ENCODE results near the gene SIRT3. TPM values are rescaled to one million over a fixed set of nuclear protein-coding genes. Genes with fewer than 3 reads are reported as not detected.
A peak's percentile ranks its signal among the peaks of the same experiment; 100 is the strongest.
"Not testable (repeated sequence)": the region's sequence is repeated elsewhere in the genome, so short reads cannot be mapped to it uniquely, and the experiment has no call there.

The SIRT3 gene
- total and polyA plus RNA-seq, 2 of the 4 experiments (the other 2 are of a cell fraction), result 5.4 to 18.6 TPM

- H4K20me1 ChIP-seq (ENCODE audit: insufficient read depth, low read length); H3K9me1 ChIP-seq (ENCODE audit: insufficient read depth, low read length); H2AK5ac ChIP-seq (ENCODE audit: low read depth, low read length); H3K27me3 ChIP-seq (ENCODE audit: control insufficient read depth, insufficient read depth, low read length); H2AFZ ChIP-seq (replicated peaks; ENCODE audit: low read length, poor library complexity); DNase-seq; H2BK5ac ChIP-seq (ENCODE audit: low read depth, low read length, poor library complexity, severe bottlenecking); H3K79me1 ChIP-seq (ENCODE audit: low read depth in 1 of 2, low read length in 2 of 2); H3K4me1 ChIP-seq (ENCODE audit: control insufficient read depth, insufficient read depth, low read length); intact Hi-C loops (cut with micrococcal nuclease); H3K9ac ChIP-seq (ENCODE audit: low read depth, low read length); POLR2A ChIA-PET (ENCODE audit: unreplicated experiment); H2BK20ac ChIP-seq (ENCODE audit: low read depth, low read length); H2AK9ac ChIP-seq (replicated peaks; ENCODE audit: low read depth, low read length, poor library complexity); H3K23ac ChIP-seq (ENCODE audit: low read depth, low read length); H4K91ac ChIP-seq (ENCODE audit: insufficient read depth, low read depth, low read length); CTCF ChIA-PET; H3K56ac ChIP-seq (ENCODE audit: extremely low read depth, insufficient read depth, low read length); H3K4ac ChIP-seq (ENCODE audit: low read depth, low read length); H3K27ac ChIP-seq (ENCODE audit: insufficient read depth, low read length); H3K14ac ChIP-seq (replicated peaks; ENCODE audit: low read depth, low read length); in situ Hi-C loops (cut with MboI; ENCODE audit: low sequenced_read_pairs); H4K5ac ChIP-seq (ENCODE audit: low read depth, low read length); H3K36me3 ChIP-seq (ENCODE audit: control insufficient read depth, insufficient read depth, low read length); BruUV-seq (replicated peaks); dilution Hi-C loops (cut with HindIII; ENCODE audit: low sequenced_read_pairs, unreplicated experiment); ATAC-seq (ENCODE audit: low read depth); H4K8ac ChIP-seq (ENCODE audit: low read depth in 2 of 2, low read length in 2 of 2); H3K9me3 ChIP-seq (ENCODE audit: control insufficient read depth, insufficient read depth, low read length); H2BK15ac ChIP-seq (ENCODE audit: low read depth, low read length); H2BK120ac ChIP-seq (ENCODE audit: low read depth, low read length); H3K4me2 ChIP-seq (ENCODE audit: low read depth, low read length); H3K18ac ChIP-seq (ENCODE audit: low read depth, low read length); H3K4me3 ChIP-seq (ENCODE audit: insufficient read depth, low read depth, low read length): not testable (repeated sequence)
- no CpG with 5 or more reads among the region's 11 CpGs for WGBS, 2 experiments (ENCODE audit: extremely low coverage in 2 of 2, insufficient read length in 1 of 2)
These were observed 43.4 kb downstream of the SIRT3 start, which contains the start of gene SCGB1C1 for GRCh38 chr11:192674-193128. Gene SCGB1C1 (plus strand): TSS chr11:193078. CDS start chr11:193100, 22 bp downstream.

DNA sequence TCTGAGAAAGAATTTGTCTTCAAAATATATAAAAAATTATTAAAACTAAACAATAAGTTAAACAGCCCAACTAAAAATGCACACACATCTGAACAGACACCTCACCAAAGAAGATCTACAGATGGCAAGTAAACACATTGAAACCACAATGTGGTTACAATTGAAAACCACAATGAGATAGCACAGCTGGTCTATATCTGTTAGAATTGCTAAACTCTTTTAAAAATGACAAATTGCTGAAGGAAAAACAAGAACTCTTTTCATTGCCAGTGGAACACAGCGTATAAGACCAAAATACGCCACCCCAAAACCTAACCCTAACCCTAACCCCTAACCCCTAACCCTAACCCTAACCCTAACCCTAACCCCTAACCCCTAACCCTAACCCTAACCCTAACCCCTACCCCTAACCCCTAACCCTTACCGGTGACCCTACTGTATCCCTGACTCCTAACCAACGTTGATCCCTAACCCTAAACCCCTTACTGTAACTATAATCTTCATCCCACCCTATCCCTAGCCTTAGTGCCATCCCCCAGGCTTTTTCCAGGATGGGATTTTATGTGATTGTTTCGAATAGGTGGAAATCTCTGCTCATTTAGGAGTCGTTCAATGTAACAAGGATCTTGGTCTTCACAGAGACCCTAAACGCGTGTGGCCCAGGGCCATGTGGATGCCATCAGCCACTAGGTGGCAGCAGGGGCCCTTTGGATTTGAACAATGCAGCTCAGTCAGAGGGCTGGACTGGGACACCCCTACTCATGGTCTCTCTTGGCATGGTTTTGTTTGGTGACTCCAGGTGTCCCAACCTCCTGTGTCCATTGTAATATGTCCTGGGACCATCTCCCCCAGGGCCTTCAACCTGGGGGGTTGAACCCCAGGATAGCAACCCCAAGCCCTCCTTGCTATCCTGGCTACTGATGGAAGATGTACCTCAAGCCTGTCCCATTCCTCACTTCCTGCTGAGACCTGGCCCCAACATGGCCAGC lies 44.4 kb downstream of the SIRT3 start:
- H3K9me3 ChIP-seq (ENCODE audit: control insufficient read depth, insufficient read depth, low read length); H4K91ac ChIP-seq (ENCODE audit: insufficient read depth, low read depth, low read length); H4K8ac ChIP-seq (ENCODE audit: low read depth in 2 of 2, low read length in 2 of 2); H3K4me1 ChIP-seq (ENCODE audit: control insufficient read depth, insufficient read depth, low read length); intact Hi-C loops (cut with micrococcal nuclease); H3K27ac ChIP-seq (ENCODE audit: insufficient read depth, low read length); H3K27me3 ChIP-seq (ENCODE audit: control insufficient read depth, insufficient read depth, low read length); H3K4ac ChIP-seq (ENCODE audit: low read depth, low read length); H3K9me1 ChIP-seq (ENCODE audit: insufficient read depth, low read length); H2AK5ac ChIP-seq (ENCODE audit: low read depth, low read length); dilution Hi-C loops (cut with HindIII; ENCODE audit: low sequenced_read_pairs, unreplicated experiment); H4K20me1 ChIP-seq (ENCODE audit: insufficient read depth, low read length); POLR2A ChIA-PET (ENCODE audit: unreplicated experiment); H2BK20ac ChIP-seq (ENCODE audit: low read depth, low read length); H3K36me3 ChIP-seq (ENCODE audit: control insufficient read depth, insufficient read depth, low read length); H3K56ac ChIP-seq (ENCODE audit: extremely low read depth, insufficient read depth, low read length); H3K9ac ChIP-seq (ENCODE audit: low read depth, low read length); H3K14ac ChIP-seq (replicated peaks; ENCODE audit: low read depth, low read length); H3K79me1 ChIP-seq (ENCODE audit: low read depth in 1 of 2, low read length in 2 of 2); H3K4me3 ChIP-seq (ENCODE audit: insufficient read depth, low read depth, low read length); H3K23ac ChIP-seq (ENCODE audit: low read depth, low read length); H3K4me2 ChIP-seq (ENCODE audit: low read depth, low read length); H4K5ac ChIP-seq (ENCODE audit: low read depth, low read length); in situ Hi-C loops (cut with MboI; ENCODE audit: low sequenced_read_pairs); DNase-seq; BruUV-seq (replicated peaks); H2AK9ac ChIP-seq (replicated peaks; ENCODE audit: low read depth, low read length, poor library complexity); H2AFZ ChIP-seq (replicated peaks; ENCODE audit: low read length, poor library complexity); H2BK120ac ChIP-seq (ENCODE audit: low read depth, low read length); H2BK5ac ChIP-seq (ENCODE audit: low read depth, low read length, poor library complexity, severe bottlenecking); H3K18ac ChIP-seq (ENCODE audit: low read depth, low read length); CTCF ChIA-PET; H2BK15ac ChIP-seq (ENCODE audit: low read depth, low read length): not testable (repeated sequence)
- no CpG with 5 or more reads among the region's 8 CpGs for WGBS, 2 experiments (ENCODE audit: extremely low coverage in 2 of 2, insufficient read length in 1 of 2)
- ATAC-seq (ENCODE audit: low read depth), result peak; percentile 75

Measured in IMR-90 (cell line).